ENCODE results near the gene TLE2.
A peak's percentile ranks its signal among the peaks of the same experiment; 100 is the strongest.

TLE2 gene

DNA sequence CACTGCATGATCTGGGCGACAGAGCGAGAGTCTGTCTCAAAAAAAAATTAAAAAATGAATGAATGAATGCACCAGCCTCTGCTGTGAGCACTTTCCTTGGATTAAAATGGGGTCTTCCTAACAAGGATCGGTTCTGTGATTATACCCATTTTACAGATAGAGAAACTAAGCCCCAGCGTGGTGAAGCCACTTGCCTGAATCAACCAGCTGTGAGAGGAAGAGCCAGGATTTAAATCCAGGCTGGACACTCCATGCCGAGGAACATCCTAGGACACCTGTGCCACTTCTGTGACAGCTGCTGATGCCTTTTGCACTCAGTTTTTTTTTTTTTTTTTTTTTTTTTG is 19.1 kb upstream of the TLE2 start:
- no peak for DNase-seq (ENCODE audit: low spot score)
- TF ChIP-seq, protein P1, sequence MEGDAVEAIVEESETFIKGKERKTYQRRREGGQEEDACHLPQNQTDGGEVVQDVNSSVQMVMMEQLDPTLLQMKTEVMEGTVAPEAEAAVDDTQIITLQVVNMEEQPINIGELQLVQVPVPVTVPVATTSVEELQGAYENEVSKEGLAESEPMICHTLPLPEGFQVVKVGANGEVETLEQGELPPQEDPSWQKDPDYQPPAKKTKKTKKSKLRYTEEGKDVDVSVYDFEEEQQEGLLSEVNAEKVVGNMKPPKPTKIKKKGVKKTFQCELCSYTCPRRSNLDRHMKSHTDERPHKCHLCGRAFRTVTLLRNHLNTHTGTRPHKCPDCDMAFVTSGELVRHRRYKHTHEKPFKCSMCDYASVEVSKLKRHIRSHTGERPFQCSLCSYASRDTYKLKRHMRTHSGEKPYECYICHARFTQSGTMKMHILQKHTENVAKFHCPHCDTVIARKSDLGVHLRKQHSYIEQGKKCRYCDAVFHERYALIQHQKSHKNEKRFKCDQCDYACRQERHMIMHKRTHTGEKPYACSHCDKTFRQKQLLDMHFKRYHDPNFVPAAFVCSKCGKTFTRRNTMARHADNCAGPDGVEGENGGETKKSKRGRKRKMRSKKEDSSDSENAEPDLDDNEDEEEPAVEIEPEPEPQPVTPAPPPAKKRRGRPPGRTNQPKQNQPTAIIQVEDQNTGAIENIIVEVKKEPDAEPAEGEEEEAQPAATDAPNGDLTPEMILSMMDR (IDR thresholded peaks at IDR 0.05) = no peak
- no peak overlapping the region for H3K4me3 ChIP-seq
- H3K27ac ChIP-seq = no peak overlapping the region

DNA sequence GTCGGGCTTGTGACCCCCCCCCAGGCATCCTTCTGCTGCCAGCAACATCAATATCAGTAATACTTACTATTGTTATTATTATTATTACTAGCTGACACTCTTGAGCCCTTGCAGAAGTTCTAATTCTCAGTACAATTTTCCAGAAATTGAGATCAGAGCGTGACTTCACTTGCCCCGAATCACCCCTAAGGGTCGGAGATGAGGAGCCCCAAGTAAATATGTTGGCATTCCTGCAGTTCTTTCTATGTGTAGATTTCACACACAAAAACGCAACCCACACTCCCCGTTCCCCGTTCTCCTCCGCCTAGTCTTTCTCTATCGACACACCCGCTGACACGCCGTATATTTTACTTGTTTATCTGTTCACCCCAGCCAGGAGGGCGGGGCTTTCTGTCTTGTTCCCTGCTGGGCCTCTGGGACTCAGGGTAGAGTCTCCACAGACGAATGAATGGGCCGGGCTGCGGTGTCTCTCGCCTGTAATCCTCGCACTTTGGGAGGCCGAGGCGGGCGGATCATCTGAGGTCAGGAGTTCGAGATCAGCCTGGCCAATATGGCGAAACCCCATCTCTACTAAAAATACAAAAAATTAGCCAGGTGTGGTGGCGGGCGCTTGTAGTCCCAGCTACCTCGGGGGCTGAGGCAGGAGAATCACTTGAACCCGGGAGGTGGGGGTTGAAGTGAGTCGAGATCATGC is 18.6 kb upstream of the TLE2 start:
- peak overlapping the region; percentile 46 to 83 for H3K27ac ChIP-seq

DNA sequence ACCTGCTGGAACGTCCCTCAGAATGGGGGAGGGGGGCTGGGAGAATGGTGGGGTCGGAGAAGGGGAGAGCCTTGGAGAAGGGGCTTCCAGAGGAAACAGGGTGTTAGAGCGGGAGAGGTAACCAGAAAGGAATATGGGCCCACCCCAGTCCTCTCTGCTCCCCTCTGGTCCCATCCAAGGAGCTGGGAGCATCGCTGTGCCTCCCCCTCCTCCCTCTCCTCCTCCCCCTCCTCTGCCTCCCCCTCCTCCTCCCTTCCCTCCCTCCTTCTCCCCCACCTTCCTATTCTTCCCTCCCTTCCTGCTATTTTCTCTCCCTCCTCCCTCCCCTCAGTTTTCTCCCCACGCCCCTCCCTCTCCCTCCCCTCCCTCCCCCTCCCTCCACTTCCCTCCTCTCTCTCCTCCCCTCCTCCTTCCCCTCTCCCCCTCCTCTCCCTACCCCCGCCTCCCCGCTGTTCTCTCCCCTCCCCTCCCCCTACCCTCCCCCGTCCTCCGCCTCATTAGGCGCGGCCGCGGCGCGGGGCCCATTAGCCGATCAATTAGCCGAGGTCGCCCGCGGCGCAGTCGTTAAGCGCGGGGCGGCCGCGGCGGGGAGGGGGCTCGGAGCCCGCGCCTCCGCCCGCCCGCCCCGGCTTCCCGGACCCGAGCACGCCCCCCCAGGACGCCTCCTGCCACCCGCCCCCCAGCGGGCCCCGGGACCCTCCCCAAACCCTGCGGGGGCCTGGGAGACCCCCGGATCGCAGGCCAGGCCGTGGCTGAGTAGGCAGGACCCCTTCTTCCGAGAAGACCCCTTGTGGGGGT is 17.8 kb upstream of the TLE2 start:
- peak overlapping the region; percentile 46 to 83 for H3K27ac ChIP-seq
- TF ChIP-seq, protein P1 (IDR thresholded peaks at IDR 0.05) = no peak
- peak; percentile 69 for DNase-seq (ENCODE audit: low spot score)
- peak overlapping the region; percentile 74 for H3K4me3 ChIP-seq

More for the DNA sequence above, 18.6 kb upstream of the TLE2 start:
- peak overlapping the region; percentile 74 for H3K4me3 ChIP-seq
- DNase-seq (ENCODE audit: low spot score) = peak; percentile 88
- TF ChIP-seq, protein P1 (IDR thresholded peaks at IDR 0.05) = no peak

DNA sequence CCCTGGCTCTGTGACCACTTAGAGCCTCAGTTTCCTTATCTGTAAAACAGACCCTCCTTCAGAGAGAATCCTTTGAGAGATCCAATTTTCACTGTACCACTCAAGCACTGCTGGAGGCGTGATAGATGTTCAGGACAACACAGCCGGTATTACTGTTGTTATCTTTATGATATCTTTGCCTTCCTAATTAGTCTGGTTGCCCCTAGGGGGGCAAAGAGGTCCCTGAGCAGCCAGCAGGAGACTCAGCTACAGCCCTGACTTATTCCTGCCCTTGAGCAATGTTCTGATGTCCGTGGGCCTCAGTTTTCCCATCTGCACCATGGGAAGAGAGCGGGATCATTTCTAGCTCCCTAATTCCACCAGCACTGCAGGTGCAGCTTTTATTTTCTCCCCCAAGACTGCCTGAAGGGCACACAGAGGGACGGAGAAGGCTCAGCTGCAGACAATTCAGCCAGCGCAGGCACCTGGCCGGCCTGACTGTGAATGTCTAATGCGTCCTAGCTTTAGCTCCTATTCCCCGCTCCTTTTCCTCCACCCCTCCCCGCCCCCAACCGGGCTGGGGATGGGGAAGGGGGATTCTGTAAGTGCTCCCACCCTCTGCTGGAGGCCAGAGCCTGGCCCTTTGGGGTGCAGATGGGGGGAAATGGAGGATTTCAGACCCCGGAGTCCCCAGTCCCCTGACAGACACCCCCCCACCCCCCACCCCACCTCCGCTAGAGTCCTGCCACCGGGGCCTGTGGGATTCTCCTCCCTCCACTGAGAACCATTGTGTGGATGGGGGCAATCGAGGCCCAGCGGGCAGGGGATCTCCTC is 17.0 kb upstream of the TLE2 start:
- TF ChIP-seq, protein P1 (IDR thresholded peaks at IDR 0.05) = no peak
- no peak overlapping the region for H3K4me3 ChIP-seq
- H3K27ac ChIP-seq = peak overlapping the region in 1 of 2 donors; percentile 83
- DNase-seq (ENCODE audit: low spot score) = no peak

DNA sequence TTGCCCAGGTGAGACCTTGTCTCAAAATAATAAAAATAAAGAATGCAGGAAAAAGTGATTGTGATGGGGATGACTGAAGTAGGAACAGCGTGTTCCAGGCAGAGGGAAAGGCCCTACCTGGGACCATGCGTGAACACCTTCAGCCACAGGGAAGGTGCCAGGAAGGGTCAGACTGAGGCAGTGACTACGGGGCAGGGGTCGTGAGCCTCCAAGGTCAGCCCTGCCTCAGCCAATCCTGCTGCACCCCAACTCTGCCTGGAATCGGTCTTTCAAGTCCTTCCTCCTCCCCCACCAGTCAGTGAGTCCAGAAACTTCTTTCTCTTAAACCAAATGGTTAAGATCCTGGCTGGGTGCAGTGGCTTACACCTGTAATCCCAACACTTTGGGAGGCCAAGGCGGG is 16.1 kb upstream of the TLE2 start:
- H3K4me3 ChIP-seq = no peak overlapping the region
- DNase-seq (ENCODE audit: low spot score) = peak; percentile 70
- TF ChIP-seq, protein P1 (IDR thresholded peaks at IDR 0.05) = no peak
- H3K27ac ChIP-seq = no peak overlapping the region

DNA sequence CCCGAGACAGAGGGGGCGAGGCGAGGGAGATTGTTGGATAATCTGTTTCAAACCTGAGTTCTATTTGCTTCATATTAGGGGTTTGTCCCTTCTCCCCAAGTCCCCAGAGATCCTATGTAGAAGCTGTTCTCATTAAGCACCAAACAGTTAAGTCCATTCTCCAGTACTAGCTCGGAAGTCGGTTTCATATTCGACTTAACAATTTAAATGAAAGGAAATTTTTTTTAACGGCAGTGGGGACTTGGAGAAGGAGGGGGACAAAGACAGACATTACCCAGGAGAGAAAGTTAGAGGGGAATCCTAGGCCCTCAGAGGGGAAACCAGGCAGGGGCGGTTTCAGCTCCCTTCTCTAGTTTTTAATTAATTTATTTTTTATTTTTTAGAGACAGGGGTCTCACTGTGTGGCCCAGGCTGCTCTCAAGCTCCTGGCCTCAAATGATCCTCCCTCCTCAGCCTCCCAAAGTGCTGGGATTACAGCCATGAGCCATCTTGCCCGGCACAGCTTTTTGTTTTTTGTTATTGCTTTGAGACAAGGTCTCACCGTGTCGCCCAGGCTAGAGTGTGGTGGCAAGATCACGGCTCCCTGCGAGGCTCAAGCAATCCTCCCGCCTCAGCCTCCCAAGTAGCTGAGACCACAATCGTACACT is 13.7 kb upstream of the TLE2 start:
- peak overlapping the region; percentile 30 for H3K4me3 ChIP-seq
- H3K27ac ChIP-seq = no peak overlapping the region
- TF ChIP-seq, protein P1 (IDR thresholded peaks at IDR 0.05) = no peak
- no peak for DNase-seq (ENCODE audit: low spot score)
